NCI-H526 treated with DMSO at 0.1 percent for 48 hours (cell line): Measurements from ENCODE around the gene CCR1.

Experiments used
- DNase-seq: peaks from one replicate; lab custom pipeline; 2025; lab: John Stamatoyannopoulos, UW

CCR1 gene

DNA sequence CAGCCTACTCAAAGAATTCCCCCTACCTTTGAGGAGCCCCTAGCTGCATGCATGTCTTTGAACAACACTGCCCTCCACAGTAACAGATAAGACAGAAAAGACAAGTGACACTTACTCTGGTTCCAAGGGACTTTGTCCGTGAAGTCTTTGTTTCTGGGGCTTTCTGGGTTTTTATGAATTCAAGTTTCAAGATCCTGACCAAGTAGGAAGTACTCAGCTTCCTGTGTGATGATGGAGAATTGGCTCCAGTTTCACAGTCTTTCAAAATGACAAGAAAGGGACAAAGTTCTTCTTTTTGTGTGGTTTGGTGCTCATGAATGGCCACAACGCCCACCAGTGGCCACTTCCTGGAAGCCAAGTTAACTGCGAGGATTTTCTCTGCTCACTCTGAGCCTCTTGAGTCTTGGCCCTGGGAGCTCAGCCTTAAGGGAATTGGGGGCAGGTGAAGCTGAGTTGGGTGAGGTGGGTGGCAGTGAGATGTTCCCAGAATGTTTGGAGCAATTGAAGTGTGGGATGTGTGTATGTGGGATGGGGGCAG is at the start of gene CCR1:
CCR1 (minus strand) TSS at position 147 of the 538 bp plus-strand sequence. CDS start 4,000 bp downstream, outside the sequence.
- DNase-seq: no peak

DNA sequence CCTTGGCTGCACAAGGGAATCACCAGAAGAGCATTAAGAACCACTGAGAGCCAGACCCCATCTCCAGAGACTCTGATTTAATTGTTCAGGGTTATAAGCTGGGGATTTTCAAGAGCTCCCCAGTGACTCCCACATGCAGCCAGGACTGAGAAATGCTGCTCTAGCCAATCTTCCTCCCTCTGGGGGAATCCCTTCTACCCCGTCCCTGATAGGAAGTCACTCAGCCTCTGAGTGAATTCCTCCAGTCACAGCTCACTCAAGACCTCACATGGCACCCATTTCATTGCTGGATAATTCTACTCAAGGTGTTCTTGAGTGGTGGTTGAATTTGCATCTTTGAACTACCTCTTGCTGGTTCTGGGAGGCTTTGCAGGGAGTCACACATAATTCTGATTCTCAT is 44.9 kb upstream of the CCR1 start:
- DNase-seq: no peak

GRCh38 chr3:46245146-46245545 is 37.0 kb upstream of the CCR1 start:
- DNase-seq: no peak

DNA sequence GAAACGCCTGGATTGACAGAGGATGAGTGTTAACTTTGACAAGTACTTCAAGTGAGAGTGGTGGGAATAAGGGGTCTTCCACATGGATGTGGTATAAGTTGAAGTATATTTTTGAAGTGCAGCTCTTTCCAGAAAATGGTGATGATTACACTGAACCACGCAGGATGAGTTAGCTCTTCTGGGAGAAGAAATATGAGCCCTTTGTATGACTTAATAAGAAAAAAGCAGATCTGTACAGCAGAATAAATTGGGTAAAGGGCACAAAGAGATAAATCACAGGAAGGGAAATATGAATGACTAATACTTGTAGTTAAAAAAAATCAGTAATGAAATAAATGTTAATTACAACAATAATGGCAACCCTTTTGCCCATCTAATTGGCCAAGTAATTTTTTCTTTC is 35.4 kb upstream of the CCR1 start:
- no peak for DNase-seq

DNA sequence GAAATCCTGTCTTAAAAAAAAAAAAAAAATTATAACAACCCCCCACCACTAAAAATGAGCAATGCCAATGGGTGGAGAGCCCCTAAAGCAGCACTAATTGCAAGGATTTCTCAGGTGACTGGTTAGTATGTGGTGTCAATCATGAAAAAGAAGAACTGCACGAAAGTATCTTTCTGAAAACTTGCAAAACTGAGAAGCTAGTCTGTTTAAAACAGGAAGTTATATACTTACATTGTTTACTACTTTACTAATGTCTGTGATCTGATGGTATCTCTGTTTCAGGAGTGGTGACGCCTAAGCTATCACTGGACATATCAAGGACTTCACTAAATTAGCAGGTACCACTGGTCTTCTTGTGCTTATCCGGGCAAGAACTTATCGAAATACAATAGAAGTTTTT is 34.0 kb upstream of the CCR1 start, which contains the start of gene CCR3:
CCR3 (plus strand) TSS at position 341 of the 400 bp plus-strand sequence. CDS start 22,699 bp downstream, outside the sequence.
- no peak for DNase-seq

DNA sequence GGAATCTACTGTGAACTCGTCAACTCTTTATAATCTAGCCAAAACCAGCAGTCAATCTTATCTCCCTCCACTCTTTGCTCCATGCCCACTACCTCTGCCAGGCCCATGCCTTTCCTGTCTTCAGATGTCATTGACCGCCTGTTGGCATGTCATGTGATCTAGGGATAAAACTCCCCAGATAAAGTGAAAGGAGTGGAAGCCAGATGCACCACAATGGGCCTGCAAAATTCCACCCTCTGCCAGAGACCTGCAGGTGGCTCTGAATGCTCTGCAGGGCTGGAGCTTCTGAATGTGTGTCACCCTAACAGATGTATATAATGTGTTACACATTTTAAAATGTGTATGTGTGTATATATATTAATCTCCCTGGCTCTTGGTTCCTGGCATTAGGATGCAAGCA is 31.8 kb upstream of the CCR1 start:
- DNase-seq: no peak

DNA sequence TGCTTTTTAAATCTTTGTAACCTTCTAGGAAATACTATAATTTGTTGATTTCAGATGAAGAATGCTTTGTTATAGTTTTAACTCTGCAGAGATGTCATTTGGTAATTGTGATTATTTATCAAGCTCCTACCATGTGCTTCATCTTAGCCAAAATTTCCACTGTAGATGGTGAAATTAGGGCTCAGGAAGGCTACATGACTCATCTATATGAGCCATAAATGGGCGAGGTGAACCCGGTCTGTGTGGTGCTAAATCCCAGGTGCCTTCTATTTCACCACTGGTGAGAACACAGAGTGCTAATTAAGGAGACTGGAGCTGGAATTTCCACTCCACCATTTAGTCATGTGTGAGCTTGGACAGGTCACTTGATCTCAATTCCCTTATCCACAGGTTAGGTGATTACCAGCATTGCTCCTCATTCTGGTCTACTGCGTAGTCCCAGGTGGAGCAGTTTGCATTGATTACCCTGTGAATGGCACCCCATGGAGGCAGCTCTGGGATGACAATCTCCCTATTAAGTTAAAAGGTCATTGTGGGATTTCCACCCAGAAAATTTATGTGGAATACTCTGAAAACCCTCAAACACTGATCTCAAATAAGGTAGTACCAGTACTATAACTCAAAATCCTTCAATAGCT is 31.3 kb upstream of the CCR1 start:
- DNase-seq: no peak

DNA sequence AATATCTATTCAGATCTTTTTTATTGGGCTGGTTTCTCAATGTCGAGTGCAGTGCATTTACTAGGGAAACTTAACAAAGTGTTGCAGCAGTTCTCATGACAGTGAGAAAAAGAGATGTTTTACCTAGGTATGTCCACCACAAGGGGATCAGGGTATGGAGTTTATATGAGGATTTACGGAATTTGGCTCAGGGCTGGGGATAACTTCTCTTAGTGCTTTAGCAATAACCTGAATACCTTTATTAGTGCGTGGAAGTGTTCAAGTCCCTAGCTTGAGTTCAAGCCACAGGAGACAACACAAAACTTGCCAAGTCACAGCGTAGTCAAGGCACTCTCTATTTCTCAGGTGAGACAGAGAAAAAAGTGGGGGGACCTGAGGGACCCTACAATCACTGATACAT is 30.3 kb upstream of the CCR1 start:
- no peak for DNase-seq

GRCh38 chr3:46236294-46237054 is 28.4 kb upstream of the CCR1 start:
- DNase-seq: no peak

DNA sequence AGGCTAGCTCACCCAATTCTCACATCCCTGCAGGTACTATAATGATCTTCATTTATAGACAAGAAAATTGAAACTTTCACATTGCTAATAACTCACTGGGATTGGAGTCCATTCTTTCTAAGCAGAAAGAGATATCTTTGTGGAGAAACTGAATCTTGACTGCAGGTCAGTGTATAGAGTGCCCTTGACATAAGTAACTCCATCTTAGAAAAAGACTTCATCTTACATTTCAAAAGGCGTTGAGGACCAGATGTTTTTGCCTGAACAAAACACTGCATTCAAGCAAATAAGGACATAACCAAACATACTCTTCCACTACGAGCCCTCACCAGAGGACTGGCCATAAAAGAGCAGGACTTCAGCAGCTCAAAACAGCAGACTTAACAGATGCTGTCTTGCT is 27.3 kb upstream of the CCR1 start:
- no peak for DNase-seq

- DNase-seq: no peak
Measured at GRCh38 chr3:46233194-46233593, 25.1 kb upstream of the CCR1 start.

DNA sequence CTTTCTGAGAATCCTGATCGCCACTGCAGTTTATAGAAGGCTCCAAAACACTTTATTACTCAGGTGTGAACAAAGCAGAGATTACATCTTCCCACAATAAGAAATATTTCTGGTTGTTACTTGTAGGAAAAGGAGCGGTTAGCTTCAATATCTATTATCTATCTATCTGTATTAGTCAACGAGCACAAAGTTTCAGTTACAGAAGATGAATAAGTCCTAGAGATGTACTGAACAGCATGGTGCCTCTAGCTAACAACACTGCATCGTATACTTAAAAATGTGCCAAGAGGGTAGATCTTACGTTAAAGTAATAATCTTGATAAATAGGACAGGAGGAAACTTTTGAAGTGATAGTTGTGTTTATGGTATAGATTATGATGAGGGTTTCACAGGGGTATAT is 23.2 kb upstream of the CCR1 start:
- no peak for DNase-seq

GRCh38 chr3:46228260-46229242 is 20.4 kb upstream of the CCR1 start:
- DNase-seq: no peak

DNA sequence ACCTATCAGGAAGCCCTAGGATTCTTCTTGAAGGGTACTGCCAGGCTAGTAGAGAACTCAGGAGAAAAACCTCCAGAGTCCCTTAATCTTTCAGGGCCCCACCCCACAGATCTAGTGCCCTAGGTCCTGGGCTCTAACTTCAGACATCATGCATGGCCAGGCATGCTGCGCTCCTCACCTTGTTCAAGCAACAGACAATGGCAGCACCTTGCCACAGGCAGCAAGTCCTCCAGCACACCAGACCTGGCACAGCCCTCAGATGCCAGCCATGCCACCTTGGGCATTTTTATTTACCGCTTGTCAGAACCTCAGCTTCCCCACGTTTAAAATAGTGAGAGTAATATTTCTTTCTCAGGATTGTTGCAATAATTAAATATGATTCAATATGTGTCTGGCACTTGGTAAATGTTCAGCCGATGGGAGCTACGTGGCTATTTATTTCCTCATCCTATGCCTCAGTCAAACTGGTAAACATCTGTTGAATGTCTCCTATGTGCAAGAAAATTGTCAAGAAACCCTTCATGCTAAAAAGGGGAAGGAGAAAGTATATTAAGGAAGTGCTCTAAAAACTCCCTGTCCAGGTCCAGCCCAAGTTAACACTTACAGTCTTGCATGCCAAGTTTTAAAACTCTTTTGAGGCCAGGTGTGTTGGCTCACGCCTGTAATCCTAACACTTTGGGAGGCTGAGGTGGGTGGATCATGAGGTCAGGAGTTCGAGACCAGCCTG is 14.5 kb upstream of the CCR1 start:
- no peak for DNase-seq

DNA sequence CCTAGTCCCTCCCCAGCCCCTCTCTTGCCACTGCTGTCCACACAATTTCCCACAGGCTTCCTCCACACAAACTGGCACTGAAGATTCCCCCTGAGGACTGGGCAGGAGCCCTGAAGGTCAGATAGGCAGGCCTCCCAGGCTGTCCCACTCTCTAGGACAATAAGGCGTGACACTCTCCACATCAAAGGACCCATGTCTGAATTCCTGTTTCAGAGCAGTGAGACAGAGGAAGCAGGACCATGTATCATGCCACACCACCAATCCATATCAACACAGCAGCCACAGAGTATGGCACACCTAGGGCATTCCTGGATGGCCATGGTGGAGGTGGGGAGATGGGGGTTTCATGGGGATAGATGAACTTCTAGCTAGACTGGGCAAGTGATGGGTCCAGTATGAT is 13.8 kb upstream of the CCR1 start:
- DNase-seq: no peak

- DNase-seq: no peak
Measured at GRCh38 chr3:46221391-46221790, 13.3 kb upstream of the CCR1 start.

DNA sequence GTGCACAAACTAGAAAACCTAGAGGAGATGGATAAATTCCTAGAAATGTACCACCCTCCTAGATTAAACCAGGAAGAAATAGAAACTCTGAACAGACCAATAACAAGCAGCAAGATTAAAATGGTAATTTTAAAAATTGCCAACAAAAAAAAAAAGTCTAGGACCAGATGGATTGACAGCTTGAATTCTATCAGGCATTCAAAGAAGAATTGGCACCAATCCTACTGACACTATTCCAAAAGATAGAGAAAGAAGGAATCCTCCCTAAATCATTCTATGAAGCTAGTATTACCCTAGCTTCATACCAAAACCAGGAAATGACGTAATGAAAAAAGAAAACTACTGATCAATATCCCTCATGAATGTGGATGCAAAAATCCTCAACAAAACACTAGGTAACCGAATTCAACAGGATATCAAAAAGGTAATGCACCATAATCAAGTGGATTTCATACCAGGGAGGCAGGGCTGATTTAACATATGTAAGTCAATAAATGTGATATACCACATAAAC is 10.1 kb upstream of the CCR1 start:
- DNase-seq: no peak

- no peak for DNase-seq
Measured at GRCh38 chr3:46215810-46216414, 7.8 kb upstream of the CCR1 start.

DNA sequence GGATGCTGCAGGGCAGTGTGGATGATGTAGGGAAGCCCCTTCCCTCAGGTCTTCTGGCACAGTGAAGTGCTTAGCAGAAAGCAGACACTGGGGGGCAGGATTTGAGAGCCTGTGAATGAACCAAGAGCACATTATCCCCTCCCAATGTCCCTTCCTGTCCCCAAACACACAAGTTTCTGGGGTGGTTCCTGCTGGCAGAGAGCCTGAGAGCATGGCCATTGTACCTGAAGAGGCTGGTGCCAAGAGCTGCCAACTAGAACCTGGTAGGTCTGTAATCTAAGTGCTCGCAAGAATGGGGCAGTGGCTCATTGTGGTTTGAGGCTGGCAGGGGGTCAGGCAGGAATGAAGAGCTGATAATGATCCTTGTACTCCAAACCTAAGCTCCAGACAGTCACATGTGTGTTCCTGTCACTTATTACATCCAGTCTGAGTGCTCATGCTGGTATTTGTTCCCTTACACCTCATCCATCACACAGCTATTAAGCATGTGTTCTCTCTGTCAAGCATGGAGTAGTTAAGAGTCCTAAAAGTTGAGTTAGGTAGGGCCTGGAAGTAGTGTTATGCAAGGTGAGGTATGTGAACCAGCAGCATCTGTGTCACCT is 6.7 kb upstream of the CCR1 start:
- DNase-seq: no peak

GRCh38 chr3:46213201-46213600 is 5.1 kb upstream of the CCR1 start:
- DNase-seq: no peak
